GM12874 (cell line): ENCODE results near the gene ZNF574.

Experiments used
- TF ChIP-seq, protein P1 (sequence below): IDR thresholded peaks from 2 replicates; pipeline ENCODE4 v1.5.1; 2011; ENCODE audit warnings: low read depth, mild to moderate bottlenecking, control low read depth, low read length, moderate library complexity; ENCODE audit not compliant: insufficient read depth

Gene ZNF574

DNA sequence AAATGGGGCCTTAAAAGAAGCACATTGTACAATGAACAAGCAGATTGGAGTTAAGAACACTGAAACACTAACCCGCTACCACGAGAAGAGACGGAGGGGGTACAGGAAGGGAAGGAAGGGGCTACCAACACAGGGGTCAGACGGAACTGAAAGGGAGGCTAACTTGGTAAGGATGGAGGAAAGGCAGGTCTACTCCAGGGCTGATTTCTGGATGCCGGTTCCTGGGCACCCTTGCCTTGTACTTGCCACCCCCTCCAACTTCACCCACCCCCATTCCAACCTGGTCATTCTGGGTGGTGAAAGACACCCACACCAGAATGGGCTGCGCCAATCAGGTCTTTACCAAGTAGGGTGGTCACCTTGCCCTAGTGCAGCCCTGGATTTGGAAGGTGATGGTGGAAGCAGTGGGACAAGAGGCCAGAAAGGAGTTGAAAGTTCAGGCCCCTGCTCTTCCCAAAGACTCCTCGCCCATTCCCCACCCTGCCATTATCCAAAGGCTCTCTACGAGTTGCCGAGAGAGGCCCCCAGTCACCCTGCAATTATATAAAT, 10.3 kb downstream of the ZNF574 start:
- TF ChIP-seq, protein P1, sequence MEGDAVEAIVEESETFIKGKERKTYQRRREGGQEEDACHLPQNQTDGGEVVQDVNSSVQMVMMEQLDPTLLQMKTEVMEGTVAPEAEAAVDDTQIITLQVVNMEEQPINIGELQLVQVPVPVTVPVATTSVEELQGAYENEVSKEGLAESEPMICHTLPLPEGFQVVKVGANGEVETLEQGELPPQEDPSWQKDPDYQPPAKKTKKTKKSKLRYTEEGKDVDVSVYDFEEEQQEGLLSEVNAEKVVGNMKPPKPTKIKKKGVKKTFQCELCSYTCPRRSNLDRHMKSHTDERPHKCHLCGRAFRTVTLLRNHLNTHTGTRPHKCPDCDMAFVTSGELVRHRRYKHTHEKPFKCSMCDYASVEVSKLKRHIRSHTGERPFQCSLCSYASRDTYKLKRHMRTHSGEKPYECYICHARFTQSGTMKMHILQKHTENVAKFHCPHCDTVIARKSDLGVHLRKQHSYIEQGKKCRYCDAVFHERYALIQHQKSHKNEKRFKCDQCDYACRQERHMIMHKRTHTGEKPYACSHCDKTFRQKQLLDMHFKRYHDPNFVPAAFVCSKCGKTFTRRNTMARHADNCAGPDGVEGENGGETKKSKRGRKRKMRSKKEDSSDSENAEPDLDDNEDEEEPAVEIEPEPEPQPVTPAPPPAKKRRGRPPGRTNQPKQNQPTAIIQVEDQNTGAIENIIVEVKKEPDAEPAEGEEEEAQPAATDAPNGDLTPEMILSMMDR, result no peak

DNA sequence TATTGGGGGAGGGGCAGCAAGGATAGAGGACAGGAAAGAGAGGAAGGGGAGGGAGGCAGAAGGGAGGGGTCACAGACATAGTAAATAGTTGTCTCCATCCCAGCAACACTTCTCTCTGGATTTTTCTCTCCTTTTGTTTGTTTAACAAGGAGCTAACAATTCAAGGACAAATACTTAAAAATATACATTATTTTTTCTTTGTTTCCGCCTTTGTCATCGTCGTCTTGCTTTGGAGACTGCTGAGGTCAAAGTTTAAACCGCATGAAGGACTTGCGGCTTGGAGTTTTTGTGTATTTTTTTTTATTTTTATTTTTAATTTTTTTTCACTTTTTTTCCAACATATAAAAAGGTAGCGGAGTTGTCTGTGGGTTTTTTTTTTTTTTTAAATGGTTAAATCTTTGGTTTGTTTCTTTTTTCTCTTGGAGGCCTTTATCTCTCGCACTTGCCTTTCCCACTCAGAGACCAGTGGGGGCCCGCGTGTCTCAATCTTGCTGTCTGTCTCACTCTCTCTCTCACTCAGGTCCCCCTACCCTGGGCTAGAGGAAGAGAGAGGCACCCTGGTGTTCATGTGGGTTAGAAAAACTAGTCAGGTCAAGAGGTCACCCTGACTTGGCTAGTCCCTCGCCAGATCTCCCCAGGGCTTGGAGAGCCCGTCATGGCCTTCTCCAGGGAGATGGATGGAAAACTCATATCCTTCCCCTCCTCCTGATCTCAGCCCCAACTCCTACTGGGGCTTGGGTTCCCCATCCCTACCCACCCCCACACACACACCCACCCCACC, 11.0 kb downstream of the ZNF574 start:
- TF ChIP-seq, protein P1, result no peak

- TF ChIP-seq, protein P1, result no peak
Observed at GRCh38 chr19:42088471-42089190, 12.7 kb downstream of the ZNF574 start.

DNA sequence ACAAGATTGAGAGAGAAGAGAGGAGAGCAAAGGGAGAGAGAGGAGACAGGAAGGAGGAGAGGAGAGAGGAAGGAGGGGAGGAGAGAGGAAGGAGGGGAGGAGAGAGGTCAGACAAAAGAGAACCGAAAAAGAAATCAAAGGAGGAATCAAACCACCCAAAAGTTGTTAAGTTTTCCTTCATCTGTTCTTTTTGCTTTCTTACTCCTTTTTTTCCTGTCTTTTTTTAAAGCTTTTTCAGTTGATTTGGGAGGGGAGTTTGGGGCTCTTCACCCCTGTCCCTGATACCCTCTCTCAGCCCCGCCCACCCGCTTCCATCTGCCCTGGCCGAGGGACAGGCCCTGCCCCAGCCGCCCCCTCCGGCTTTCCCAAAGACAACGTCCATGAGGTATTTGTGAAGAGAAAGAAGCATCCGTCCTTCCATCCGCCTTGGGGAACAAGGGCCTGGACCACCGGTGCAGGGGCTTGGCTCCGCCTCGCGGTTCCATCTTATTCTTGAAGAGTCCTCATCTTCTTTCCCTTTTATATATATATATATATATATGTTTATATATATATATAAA, 13.3 kb downstream of the ZNF574 start:
- TF ChIP-seq, protein P1, result no peak

DNA sequence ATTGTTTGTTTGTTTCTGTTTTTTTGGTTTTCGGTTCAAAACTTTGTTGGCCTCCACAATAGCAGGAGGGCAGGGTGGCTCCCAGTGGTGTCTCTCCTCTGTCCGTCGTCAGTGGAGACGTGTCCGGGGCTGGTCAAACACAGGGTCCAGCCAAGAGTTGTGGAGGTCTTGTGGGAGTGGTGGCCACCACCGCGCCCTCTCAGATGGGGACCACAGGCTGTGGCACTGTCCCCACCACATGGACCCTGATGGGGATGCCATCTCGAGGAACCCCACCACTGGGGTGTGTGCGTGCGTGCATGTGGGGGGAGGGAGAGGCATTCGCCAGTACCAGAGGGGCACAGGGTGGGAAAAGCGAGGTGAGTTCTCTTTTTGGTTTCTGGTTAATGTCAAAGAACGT, 13.8 kb downstream of the ZNF574 start:
- TF ChIP-seq, protein P1, result no peak

DNA sequence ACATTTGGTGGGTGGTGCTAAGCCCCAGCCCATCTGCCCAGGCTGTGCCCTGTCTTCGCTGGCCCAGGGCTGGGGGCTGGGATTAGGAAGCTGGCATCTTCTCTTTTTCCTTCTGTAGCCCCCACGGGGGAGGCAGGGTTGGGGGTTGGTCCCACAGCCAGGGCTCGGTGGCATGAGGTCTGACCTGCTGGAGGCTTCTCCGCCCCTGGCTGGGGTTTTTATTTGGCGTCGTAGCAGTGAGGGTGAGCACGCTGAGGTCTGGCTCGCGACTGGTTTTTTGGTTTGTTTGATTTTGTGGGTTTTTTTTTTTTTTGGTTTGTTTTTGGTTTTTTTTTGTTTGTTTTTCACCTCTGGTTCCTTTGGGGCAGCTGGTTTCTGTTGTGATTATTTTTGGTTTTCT, 14.7 kb downstream of the ZNF574 start:
- TF ChIP-seq, protein P1, result no peak

- TF ChIP-seq, protein P1, result no peak
Observed at GRCh38 chr19:42091300-42091699, 15.3 kb downstream of the ZNF574 start.
